NB4 (cell line): Measurements from ENCODE around the gene FAM222A.
A peak's percentile ranks its signal among the peaks of the same experiment; 100 is the strongest.

Experiments
- DNase-seq: peaks from one replicate; pipeline ENCODE4 v3.0.0; 2010; ENCODE audit warnings: low read depth
- H3K4me3 ChIP-seq: one replicate; pipeline ENCODE4 v1.5.1; 2011; ENCODE audit warnings: mild to moderate bottlenecking, low read depth, low read length, moderate library complexity
- MAX ChIP-seq: IDR thresholded peaks from 2 replicates; pipeline ENCODE4 v1.6.1; 2011; ENCODE audit warnings: low read depth, low read length
- MYC ChIP-seq: IDR thresholded peaks from 2 replicates; pipeline ENCODE4 v1.6.1; 2011; ENCODE audit warnings: low read depth, low read length
- POLR2A ChIP-seq: IDR thresholded peaks from 2 replicates; pipeline ENCODE4 v1.6.1; 2011; ENCODE audit warnings: mild to moderate bottlenecking; ENCODE audit not compliant: insufficient read length; ENCODE audit errors: extremely low read depth
- TF ChIP-seq, protein P1 (sequence below): IDR thresholded peaks from one replicate; pipeline ENCODE4 v1.5.1; 2012; ENCODE audit warnings: low read depth, low read length

FAM222A gene

GRCh38 chr12:109735825-109736551, 22.4 kb downstream of the FAM222A start:
- no peak overlapping the region for H3K4me3 ChIP-seq
- TF ChIP-seq POLR2A (no peak), MYC (no peak), MAX (no peak)
- TF ChIP-seq, protein P1, sequence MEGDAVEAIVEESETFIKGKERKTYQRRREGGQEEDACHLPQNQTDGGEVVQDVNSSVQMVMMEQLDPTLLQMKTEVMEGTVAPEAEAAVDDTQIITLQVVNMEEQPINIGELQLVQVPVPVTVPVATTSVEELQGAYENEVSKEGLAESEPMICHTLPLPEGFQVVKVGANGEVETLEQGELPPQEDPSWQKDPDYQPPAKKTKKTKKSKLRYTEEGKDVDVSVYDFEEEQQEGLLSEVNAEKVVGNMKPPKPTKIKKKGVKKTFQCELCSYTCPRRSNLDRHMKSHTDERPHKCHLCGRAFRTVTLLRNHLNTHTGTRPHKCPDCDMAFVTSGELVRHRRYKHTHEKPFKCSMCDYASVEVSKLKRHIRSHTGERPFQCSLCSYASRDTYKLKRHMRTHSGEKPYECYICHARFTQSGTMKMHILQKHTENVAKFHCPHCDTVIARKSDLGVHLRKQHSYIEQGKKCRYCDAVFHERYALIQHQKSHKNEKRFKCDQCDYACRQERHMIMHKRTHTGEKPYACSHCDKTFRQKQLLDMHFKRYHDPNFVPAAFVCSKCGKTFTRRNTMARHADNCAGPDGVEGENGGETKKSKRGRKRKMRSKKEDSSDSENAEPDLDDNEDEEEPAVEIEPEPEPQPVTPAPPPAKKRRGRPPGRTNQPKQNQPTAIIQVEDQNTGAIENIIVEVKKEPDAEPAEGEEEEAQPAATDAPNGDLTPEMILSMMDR, result no peak
- no peak for DNase-seq

- no peak overlapping the region for H3K4me3 ChIP-seq
- peak; percentile 68 for DNase-seq
- TF ChIP-seq, protein P1, result no peak
- TF ChIP-seq POLR2A, result no peak
Measured at GRCh38 chr12:109736552-109737108, 23.0 kb downstream of the FAM222A start.

DNA sequence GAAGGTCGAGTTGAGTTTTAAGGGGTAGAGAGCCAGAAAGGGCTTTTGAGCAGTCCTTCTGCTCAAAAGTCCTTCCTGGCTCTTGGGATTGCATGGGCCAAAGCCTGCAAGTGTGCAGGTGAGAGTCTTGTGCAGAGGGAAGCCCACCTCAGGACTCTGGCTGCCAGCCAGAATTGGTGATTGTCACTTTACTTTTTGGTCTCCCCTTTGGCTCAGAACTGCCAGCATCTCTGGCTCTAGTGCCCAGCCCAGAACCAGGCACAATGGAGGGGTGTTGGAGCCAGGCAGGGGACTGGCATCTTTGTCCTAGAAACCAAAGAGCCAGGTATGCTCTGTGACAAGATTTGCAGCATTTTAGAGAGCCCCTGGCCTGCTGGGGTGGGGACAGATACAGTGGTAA, 23.5 kb downstream of the FAM222A start:
- no peak overlapping the region for H3K4me3 ChIP-seq
- DNase-seq, result no peak
- TF ChIP-seq, protein P1, result no peak
- TF ChIP-seq MYC (no peak), MAX (no peak), POLR2A (no peak)

DNA sequence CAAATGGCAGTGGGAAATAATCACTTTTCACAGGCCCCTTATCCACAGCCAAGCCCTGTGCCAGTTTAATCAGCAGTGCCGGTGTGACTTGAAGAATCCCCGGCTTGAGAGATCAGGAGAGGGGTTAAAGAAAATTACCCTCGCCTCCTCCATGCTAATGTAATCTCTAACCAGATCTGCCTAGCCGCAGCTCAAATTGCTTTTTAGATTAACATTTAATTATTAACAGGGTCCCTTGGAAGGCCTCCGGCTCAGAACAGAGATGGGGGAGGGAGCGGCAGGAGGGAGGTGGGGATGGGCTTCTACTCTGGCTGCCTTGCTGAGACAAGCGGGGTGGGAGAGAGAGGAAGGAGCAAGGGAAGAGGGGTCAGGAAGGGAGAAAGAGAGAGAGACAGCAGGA, 24.0 kb downstream of the FAM222A start:
- DNase-seq, result no peak
- no peak overlapping the region for H3K4me3 ChIP-seq
- TF ChIP-seq, protein P1, result no peak
- TF ChIP-seq MAX, result no peak
- no peak for TF ChIP-seq POLR2A
- no peak for TF ChIP-seq MYC

- TF ChIP-seq MAX, result no peak
- no peak for TF ChIP-seq MYC
- TF ChIP-seq, protein P1, result no peak
- TF ChIP-seq POLR2A, result no peak
- no peak overlapping the region for H3K4me3 ChIP-seq
- no peak for DNase-seq
Measured at GRCh38 chr12:109738209-109738608, 24.6 kb downstream of the FAM222A start.
